Measurements from ENCODE around the gene STMN3. TPM values are rescaled to one million over a fixed set of nuclear protein-coding genes. Genes with fewer than 3 reads are reported as not detected.
"Not testable (repeated sequence)": the region's sequence is repeated elsewhere in the genome, so short reads cannot be mapped to it uniquely, and the experiment has no call there.

The STMN3 gene
- total RNA-seq, 1 donor, result 9.3 TPM

GRCh38 chr20:63664143-63664851, 11.1 kb upstream of the STMN3 start:
- H3K4me3 ChIP-seq (ENCODE audit: low read depth, low read length), result no peak overlapping the region
- TF ChIP-seq CTCF (IDR thresholded peaks at IDR 0.05; ENCODE audit: insufficient read depth, low read length), result no peak
- no peak for DNase-seq (ENCODE audit: low read depth)

GRCh38 chr20:63663332-63664066, 10.3 kb upstream of the STMN3 start:
- TF ChIP-seq CTCF (IDR thresholded peaks at IDR 0.05; ENCODE audit: insufficient read depth, low read length), result no peak
- no peak for DNase-seq (ENCODE audit: low read depth)

GRCh38 chr20:63662813-63663189, 9.6 kb upstream of the STMN3 start:
- H3K4me3 ChIP-seq (ENCODE audit: low read depth, low read length), result no peak overlapping the region
- no peak for DNase-seq (ENCODE audit: low read depth)
- TF ChIP-seq CTCF (IDR thresholded peaks at IDR 0.05; ENCODE audit: insufficient read depth, low read length), result no peak

More at GRCh38 chr20:63663332-63664066, 10.3 kb upstream of the STMN3 start:
- no peak overlapping the region for H3K4me3 ChIP-seq (ENCODE audit: low read depth, low read length)

GRCh38 chr20:63661959-63662812, 9.0 kb upstream of the STMN3 start:
- H3K4me3 ChIP-seq (ENCODE audit: low read depth, low read length), result no peak overlapping the region
- no peak for DNase-seq (ENCODE audit: low read depth)
- no peak for TF ChIP-seq CTCF (IDR thresholded peaks at IDR 0.05; ENCODE audit: insufficient read depth, low read length)

GRCh38 chr20:63661108-63661507, 7.9 kb upstream of the STMN3 start:
- no peak for TF ChIP-seq CTCF (IDR thresholded peaks at IDR 0.05; ENCODE audit: insufficient read depth, low read length)
- no peak for DNase-seq (ENCODE audit: low read depth)
- no peak overlapping the region for H3K4me3 ChIP-seq (ENCODE audit: low read depth, low read length)

GRCh38 chr20:63660622-63661021, 7.4 kb upstream of the STMN3 start:
- no peak overlapping the region for H3K4me3 ChIP-seq (ENCODE audit: low read depth, low read length)
- TF ChIP-seq CTCF (IDR thresholded peaks at IDR 0.05; ENCODE audit: insufficient read depth, low read length), result no peak
- DNase-seq (ENCODE audit: low read depth), result no peak

- not testable (repeated sequence) for DNase-seq (ENCODE audit: low read depth); H3K4me3 ChIP-seq (ENCODE audit: low read depth, low read length)
These were observed 7.0 kb upstream of the STMN3 start for GRCh38 chr20:63660174-63660573.
